AG04449 (cell line): Measurements from ENCODE around the gene SOCS1.

Source experiments
- CTCF ChIA-PET: fragments of 350-600 bp; formaldehyde crosslinking; extraction: SDS; loops from one replicate; lab custom pipeline; 2021; ENCODE audit warnings: antibody characterized with exemption; lab: Yijun Ruan, JAX
- POLR2A ChIA-PET: fragments of 400-600, 350-600 bp; formaldehyde crosslinking; extraction: SDS; loops from one replicate; lab custom pipeline; 2020; ENCODE audit warnings: antibody characterized with exemption, inconsistent platforms; lab: Yijun Ruan, JAX
- DNase-seq: peaks from one replicate; pipeline ENCODE4 v3.0.0-alpha.2; 2010; ENCODE audit warnings: low read depth, low spot score
- H3K4me3 ChIP-seq: 2 replicates; pipeline ENCODE4 v1.5.1; 2011; ENCODE audit warnings: low read depth, mild to moderate bottlenecking, control low read depth, low read length
- TF ChIP-seq, protein P1 (sequence below): IDR thresholded peaks from one replicate; pipeline ENCODE4 v1.5.1; 2011; ENCODE audit warnings: mild to moderate bottlenecking, moderate library complexity, low read length, control low read depth, inconsistent platforms; ENCODE audit not compliant: insufficient read depth; ENCODE audit errors: missing control alignments

Gene SOCS1

GRCh38 chr16:11254913-11255736 is 879 bp downstream of the SOCS1 start:
- ChIA-PET POLR2A (interaction anchor here (0.6 to 3.0 kb wide), 38 partner anchors 9 to 542 kb away, joined by 3 to 42 read pairs (median 6); partner anchors contain the start of gene PRM3), CTCF (interaction anchor here (0.5 to 13.4 kb wide), 48 partner anchors 10 to 468 kb away, joined by 3 to 492 read pairs (median 4); partner anchors contain the start of genes PRM3 and TNP2)
- peak overlapping the region; percentile 74 for H3K4me3 ChIP-seq
- TF ChIP-seq, protein P1, sequence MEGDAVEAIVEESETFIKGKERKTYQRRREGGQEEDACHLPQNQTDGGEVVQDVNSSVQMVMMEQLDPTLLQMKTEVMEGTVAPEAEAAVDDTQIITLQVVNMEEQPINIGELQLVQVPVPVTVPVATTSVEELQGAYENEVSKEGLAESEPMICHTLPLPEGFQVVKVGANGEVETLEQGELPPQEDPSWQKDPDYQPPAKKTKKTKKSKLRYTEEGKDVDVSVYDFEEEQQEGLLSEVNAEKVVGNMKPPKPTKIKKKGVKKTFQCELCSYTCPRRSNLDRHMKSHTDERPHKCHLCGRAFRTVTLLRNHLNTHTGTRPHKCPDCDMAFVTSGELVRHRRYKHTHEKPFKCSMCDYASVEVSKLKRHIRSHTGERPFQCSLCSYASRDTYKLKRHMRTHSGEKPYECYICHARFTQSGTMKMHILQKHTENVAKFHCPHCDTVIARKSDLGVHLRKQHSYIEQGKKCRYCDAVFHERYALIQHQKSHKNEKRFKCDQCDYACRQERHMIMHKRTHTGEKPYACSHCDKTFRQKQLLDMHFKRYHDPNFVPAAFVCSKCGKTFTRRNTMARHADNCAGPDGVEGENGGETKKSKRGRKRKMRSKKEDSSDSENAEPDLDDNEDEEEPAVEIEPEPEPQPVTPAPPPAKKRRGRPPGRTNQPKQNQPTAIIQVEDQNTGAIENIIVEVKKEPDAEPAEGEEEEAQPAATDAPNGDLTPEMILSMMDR, result no peak
- no peak for DNase-seq

GRCh38 chr16:11253995-11254912 is 1.8 kb downstream of the SOCS1 start:
- TF ChIP-seq, protein P1, result no peak
- H3K4me3 ChIP-seq, result peak overlapping the region; percentile 74
- ChIA-PET POLR2A (interaction anchor here (0.7 to 3.0 kb wide), 8 partner anchors 55 to 291 kb away, joined by 3 to 42 read pairs (median 8); no protein-coding TSS in a partner anchor), CTCF (interaction anchor here (0.6 to 13.4 kb wide), 21 partner anchors 9 to 303 kb away, joined by 3 to 492 read pairs (median 5); partner anchors contain the start of genes PRM3 and TNP2)
- DNase-seq, result no peak

GRCh38 chr16:11253009-11253994 is 2.7 kb downstream of the SOCS1 start:
- ChIA-PET POLR2A (interaction anchor here (0.7 kb wide), 1 partner anchor 98 kb away, joined by 3 read pairs; no protein-coding TSS in a partner anchor), CTCF (interaction anchor here (0.6 to 13.4 kb wide), 10 partner anchors 8 to 302 kb away, joined by 3 to 492 read pairs (median 6); no protein-coding TSS in a partner anchor)
- H3K4me3 ChIP-seq, result peak overlapping the region; percentile 74
- TF ChIP-seq, protein P1, result no peak
- no peak for DNase-seq

- DNase-seq, result no peak
- POLR2A ChIA-PET, result interaction anchor here (0.7 kb wide), 1 partner anchor 97 kb away, joined by 3 read pairs; no protein-coding TSS in a partner anchor
These were observed 3.5 kb downstream of the SOCS1 start for GRCh38 chr16:11252482-11252931.

More at GRCh38 chr16:11252482-11252931, 3.5 kb downstream of the SOCS1 start:
- H3K4me3 ChIP-seq, result no peak overlapping the region
- CTCF ChIA-PET, result interaction anchor here (1.2 to 13.4 kb wide), 2 partner anchors 22 to 285 kb away, joined by 3 to 492 read pairs; no protein-coding TSS in a partner anchor
- TF ChIP-seq, protein P1, result no peak
